MCF 10A (cell line): ENCODE data around the gene ERGIC1. TPM values are rescaled to one million over a fixed set of nuclear protein-coding genes. Genes with fewer than 3 reads are reported as not detected.

Experiments
- BruUV-seq: library from RNA; stranded (reverse); fragments of 400-500 nt; replicated peaks from 2 replicates; lab custom pipeline; 2021; lab: Mats Ljungman, UMichigan
- CTCF ChIA-PET: fragments of 300-600 bp; sonication (Branson Sonifier 250); formaldehyde crosslinking; extraction: SDS; loops from one replicate; lab custom pipeline; 2021; ENCODE audit warnings: antibody characterized with exemption, inconsistent platforms; lab: Yijun Ruan, JAX
- POLR2A ChIA-PET: fragments of 300-600, 350-650 bp; sonication (Branson Sonifier 250); formaldehyde crosslinking; extraction: SDS; loops from one replicate; lab custom pipeline; 2020; ENCODE audit warnings: antibody characterized with exemption, inconsistent platforms; lab: Yijun Ruan, JAX
- DNase-seq: peaks from one replicate; pipeline ENCODE4 v3.0.0-alpha.2; 2018; ENCODE audit not compliant: unreplicated experiment
- H3K27ac Mint-ChIP-seq: one replicate; pipeline ENCODE4 v1.8.0; 2022; ENCODE audit warnings: mild to moderate bottlenecking, low read depth, mixed read lengths; ENCODE audit not compliant: unreplicated experiment
- H3K27me3 Mint-ChIP-seq: one replicate; pipeline ENCODE4 v1.8.0; 2022; ENCODE audit warnings: mixed read lengths; ENCODE audit not compliant: insufficient read depth, unreplicated experiment
- H3K36me3 Mint-ChIP-seq: one replicate; pipeline ENCODE4 v1.8.0; 2022; ENCODE audit warnings: mild to moderate bottlenecking, moderate library complexity, mixed read lengths; ENCODE audit not compliant: insufficient read depth, unreplicated experiment
- H3K4me1 Mint-ChIP-seq: one replicate; pipeline ENCODE4 v1.8.0; 2022; ENCODE audit warnings: mixed read lengths; ENCODE audit not compliant: insufficient read depth, unreplicated experiment
- H3K4me3 Mint-ChIP-seq: one replicate; pipeline ENCODE4 v1.8.0; 2022; ENCODE audit warnings: mild to moderate bottlenecking, moderate library complexity, mixed read lengths; ENCODE audit not compliant: unreplicated experiment
- H3K9me3 Mint-ChIP-seq: one replicate; pipeline ENCODE4 v1.8.0; 2022; ENCODE audit warnings: mixed read lengths; ENCODE audit not compliant: unreplicated experiment
- intact Hi-C: fragments of 100-400 bp; cut with micrococcal nuclease; formaldehyde crosslinking; loops from 2 replicates; pipeline ENCODE4 v1.14.1; 2022
- total RNA-seq: library from RNA; stranded (reverse); gene quantifications from 2 replicates; pipeline ENCODE4 v1.2.3, GENCODE V29; 2022
- TF ChIP-seq, protein P1 (sequence below): fragments of 200-600 bp; IDR thresholded peaks from one replicate; pipeline ENCODE4 v1.8.0; 2022; ENCODE audit warnings: antibody characterized with exemption, mild to moderate bottlenecking; ENCODE audit not compliant: unreplicated experiment

ERGIC1 gene
- total RNA-seq, 1 experiment from 2014 or later, result 257 TPM

GRCh38 chr5:172910828-172911627 lies 77.0 kb downstream of the ERGIC1 start:
- peak; percentile 99 for DNase-seq
- Mint-ChIP-seq H3K4me1 (peaks cover 43% of the 10 kb centered on the region), H3K4me3 (no peak overlapping the region), H3K9me3 (no peaks in the 10 kb centered on the region), H3K36me3 (peaks cover 69% of the 10 kb centered on the region), H3K27me3 (no peaks in the 10 kb centered on the region), H3K27ac (peak overlapping the region; percentile 90)
- TF ChIP-seq, protein P1, sequence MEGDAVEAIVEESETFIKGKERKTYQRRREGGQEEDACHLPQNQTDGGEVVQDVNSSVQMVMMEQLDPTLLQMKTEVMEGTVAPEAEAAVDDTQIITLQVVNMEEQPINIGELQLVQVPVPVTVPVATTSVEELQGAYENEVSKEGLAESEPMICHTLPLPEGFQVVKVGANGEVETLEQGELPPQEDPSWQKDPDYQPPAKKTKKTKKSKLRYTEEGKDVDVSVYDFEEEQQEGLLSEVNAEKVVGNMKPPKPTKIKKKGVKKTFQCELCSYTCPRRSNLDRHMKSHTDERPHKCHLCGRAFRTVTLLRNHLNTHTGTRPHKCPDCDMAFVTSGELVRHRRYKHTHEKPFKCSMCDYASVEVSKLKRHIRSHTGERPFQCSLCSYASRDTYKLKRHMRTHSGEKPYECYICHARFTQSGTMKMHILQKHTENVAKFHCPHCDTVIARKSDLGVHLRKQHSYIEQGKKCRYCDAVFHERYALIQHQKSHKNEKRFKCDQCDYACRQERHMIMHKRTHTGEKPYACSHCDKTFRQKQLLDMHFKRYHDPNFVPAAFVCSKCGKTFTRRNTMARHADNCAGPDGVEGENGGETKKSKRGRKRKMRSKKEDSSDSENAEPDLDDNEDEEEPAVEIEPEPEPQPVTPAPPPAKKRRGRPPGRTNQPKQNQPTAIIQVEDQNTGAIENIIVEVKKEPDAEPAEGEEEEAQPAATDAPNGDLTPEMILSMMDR, result peak; percentile 50
- CTCF ChIA-PET, result interaction anchor here (0.6 to 1.5 kb wide), 4 partner anchors 141 to 234 kb away, joined by 3 to 6 read pairs (median 4); no protein-coding TSS in a partner anchor
- TSS peak; percentile 21 for BruUV-seq
- POLR2A ChIA-PET, result interaction anchor here (0.7 to 5.6 kb wide), 16 partner anchors 9 to 481 kb away, joined by 3 to 56 read pairs (median 4); partner anchors contain the start of gene DUSP1
- intact Hi-C loops, result loop anchor here (1.0 to 2.0 kb wide), 7 partner anchors 21 to 415 kb away; partner anchors contain the start of genes DUSP1 and ERGIC1

- peaks cover 74% of the 10 kb centered on the region for H3K36me3 Mint-ChIP-seq
- peak overlapping the region; percentile 90 for H3K27ac Mint-ChIP-seq
- ChIA-PET CTCF (interaction anchor here (0.6 to 1.5 kb wide), 5 partner anchors 142 to 233 kb away, joined by 3 to 6 read pairs (median 3); no protein-coding TSS in a partner anchor), POLR2A (interaction anchor here (0.8 to 5.6 kb wide), 13 partner anchors 9 to 197 kb away, joined by 3 to 56 read pairs (median 5); partner anchors contain the start of gene DUSP1)
- H3K4me1 Mint-ChIP-seq, result peaks cover 40% of the 10 kb centered on the region
- intact Hi-C loops, result loop anchor here (1.0 to 2.0 kb wide), 7 partner anchors 21 to 415 kb away; partner anchors contain the start of genes DUSP1 and ERGIC1
- H3K4me3 Mint-ChIP-seq, result no peak overlapping the region
- BruUV-seq, result no TSS peak
- no peak for DNase-seq
- TF ChIP-seq, protein P1, result no peak
- no peaks in the 10 kb centered on the region for H3K9me3 Mint-ChIP-seq
- H3K27me3 Mint-ChIP-seq, result no peaks in the 10 kb centered on the region
Observed at GRCh38 chr5:172911628-172911880, 77.5 kb downstream of the ERGIC1 start.

DNA sequence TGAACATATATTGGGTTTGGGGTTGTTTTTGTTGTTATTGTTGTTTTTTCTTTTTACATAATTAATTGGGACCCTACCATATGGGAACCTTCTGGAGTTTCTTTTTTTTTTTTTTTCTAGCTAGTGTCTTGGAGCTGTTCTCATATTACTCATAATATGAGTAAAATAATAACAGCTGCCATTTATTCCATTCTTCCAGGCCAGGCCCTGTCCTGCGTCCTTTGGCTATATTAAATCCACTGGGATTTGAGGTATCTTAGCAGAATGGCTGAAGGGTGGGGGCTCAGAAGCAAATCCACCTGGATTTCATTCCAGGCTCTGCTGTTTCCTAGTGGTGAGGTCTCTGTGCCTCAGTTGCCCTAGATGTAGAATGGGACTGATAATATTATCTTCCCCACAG lies 77.9 kb downstream of the ERGIC1 start:
- H3K36me3 Mint-ChIP-seq, result peaks cover 75% of the 10 kb centered on the region
- TF ChIP-seq, protein P1, result no peak
- H3K4me1 Mint-ChIP-seq, result peaks cover 42% of the 10 kb centered on the region
- DNase-seq, result no peak
- CTCF ChIA-PET, result interaction anchor here (0.6 to 1.5 kb wide), 5 partner anchors 21 to 233 kb away, joined by 3 to 6 read pairs (median 3); no protein-coding TSS in a partner anchor
- H3K4me3 Mint-ChIP-seq, result no peak overlapping the region
- BruUV-seq, result no TSS peak
- peak overlapping the region; percentile 90 for H3K27ac Mint-ChIP-seq
- intact Hi-C loops, result loop anchor here (1.0 to 2.0 kb wide), 7 partner anchors 20 to 414 kb away; partner anchors contain the start of genes DUSP1 and ERGIC1
- no peaks in the 10 kb centered on the region for H3K9me3 Mint-ChIP-seq
- H3K27me3 Mint-ChIP-seq, result no peaks in the 10 kb centered on the region
- POLR2A ChIA-PET, result interaction anchor here (0.8 to 5.6 kb wide), 6 partner anchors 12 to 197 kb away, joined by 3 to 56 read pairs (median 12); partner anchors contain the start of gene DUSP1
